Measurements from ENCODE around the gene GALNT10.

DNA sequence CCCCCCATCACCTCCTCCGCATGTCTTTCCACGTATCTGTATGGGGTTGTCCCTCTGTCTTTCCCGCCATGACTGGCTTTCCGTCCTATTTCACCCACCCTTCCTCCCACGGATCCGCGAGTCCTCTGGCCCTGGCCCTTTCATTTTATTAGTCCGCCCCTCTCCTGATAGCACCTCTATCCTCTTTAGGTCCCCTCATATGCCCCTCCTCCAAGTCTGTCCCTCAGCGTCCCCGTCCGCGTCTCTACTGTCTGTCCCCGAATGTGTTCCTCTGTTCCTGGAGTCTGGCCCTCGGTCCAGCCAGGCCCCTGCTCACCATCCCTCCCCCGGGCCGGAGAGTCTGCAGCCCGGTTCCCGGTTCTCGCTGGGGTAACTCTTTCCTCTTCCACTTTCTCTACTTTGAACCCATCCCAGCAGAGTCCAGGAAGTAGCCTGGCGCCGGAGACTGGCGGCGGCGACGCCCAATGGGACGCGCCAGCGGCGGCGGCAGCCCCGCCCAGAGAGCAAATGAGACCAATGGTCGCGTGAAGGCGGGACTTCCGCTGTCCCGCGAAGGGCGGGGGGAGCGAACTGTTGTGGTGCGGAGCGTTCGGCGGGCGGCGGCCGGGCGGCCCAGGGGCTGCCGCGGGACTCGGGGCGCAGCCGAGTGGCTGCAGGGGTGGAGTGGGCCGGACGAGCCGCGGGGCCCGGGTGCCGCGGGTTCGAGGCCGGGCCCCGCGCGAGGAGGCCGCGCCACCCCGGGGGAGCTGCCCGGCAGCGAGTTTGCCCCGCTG is 255.1 kb downstream of the GALNT10 start, which contains the start of gene SAP30L:
- TF ChIP-seq, protein P1, sequence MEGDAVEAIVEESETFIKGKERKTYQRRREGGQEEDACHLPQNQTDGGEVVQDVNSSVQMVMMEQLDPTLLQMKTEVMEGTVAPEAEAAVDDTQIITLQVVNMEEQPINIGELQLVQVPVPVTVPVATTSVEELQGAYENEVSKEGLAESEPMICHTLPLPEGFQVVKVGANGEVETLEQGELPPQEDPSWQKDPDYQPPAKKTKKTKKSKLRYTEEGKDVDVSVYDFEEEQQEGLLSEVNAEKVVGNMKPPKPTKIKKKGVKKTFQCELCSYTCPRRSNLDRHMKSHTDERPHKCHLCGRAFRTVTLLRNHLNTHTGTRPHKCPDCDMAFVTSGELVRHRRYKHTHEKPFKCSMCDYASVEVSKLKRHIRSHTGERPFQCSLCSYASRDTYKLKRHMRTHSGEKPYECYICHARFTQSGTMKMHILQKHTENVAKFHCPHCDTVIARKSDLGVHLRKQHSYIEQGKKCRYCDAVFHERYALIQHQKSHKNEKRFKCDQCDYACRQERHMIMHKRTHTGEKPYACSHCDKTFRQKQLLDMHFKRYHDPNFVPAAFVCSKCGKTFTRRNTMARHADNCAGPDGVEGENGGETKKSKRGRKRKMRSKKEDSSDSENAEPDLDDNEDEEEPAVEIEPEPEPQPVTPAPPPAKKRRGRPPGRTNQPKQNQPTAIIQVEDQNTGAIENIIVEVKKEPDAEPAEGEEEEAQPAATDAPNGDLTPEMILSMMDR (IDR thresholded peaks at IDR 0.05): no peak
- TF ChIP-seq ZFX (IDR thresholded peaks at IDR 0.05; ENCODE audit: borderline replicate concordance): no peak
